ENCODE data around the gene NUBPL. TPM values are rescaled to one million over a fixed set of nuclear protein-coding genes. Genes with fewer than 3 reads are reported as not detected.
"Not testable (repeated sequence)": the region's sequence is repeated elsewhere in the genome, so short reads cannot be mapped to it uniquely, and the experiment has no call there.

Gene NUBPL
- total RNA-seq, 4 donors from 2014 or later: 5.7 to 9.2 (median 7.2) TPM

- no peak overlapping the region for H3K4me3 ChIP-seq (ENCODE audit: low read depth, poor library complexity, severe bottlenecking)
- TF ChIP-seq CTCF (IDR thresholded peaks at IDR 0.05) (no peak), POLR2A (IDR thresholded peaks at IDR 0.05) (no peak)
- 63 to 68% methylated on average over 2 of the region's 2 CpGs for WGBS, 2 donors
- no peak for DNase-seq (ENCODE audit: low spot score in 2 of 2)
- intact Hi-C loops (cut with DNase I; ENCODE audit: low total_unique reads): no loop called here
Observed at GRCh38 chr14:31842899-31843298, 281.7 kb downstream of the NUBPL start.

- no peak overlapping the region for H3K4me3 ChIP-seq (ENCODE audit: low read depth, poor library complexity, severe bottlenecking)
- no peak for TF ChIP-seq POLR2A (IDR thresholded peaks at IDR 0.05)
- TF ChIP-seq CTCF (IDR thresholded peaks at IDR 0.05): no peak
- intact Hi-C loops (cut with DNase I; ENCODE audit: low total_unique reads): no loop called here
- DNase-seq (ENCODE audit: low spot score in 2 of 2): no peak
- WGBS, 2 donors: 93 to 98% methylated on average over 1 of the region's 1 CpG
Observed at GRCh38 chr14:31843361-31844091, 282.3 kb downstream of the NUBPL start.

- no peak for DNase-seq (ENCODE audit: low spot score in 2 of 2)
- intact Hi-C loops (cut with DNase I; ENCODE audit: low total_unique reads): no loop called here
- TF ChIP-seq CTCF (IDR thresholded peaks at IDR 0.05) (no peak), POLR2A (IDR thresholded peaks at IDR 0.05) (no peak)
- no peak overlapping the region for H3K4me3 ChIP-seq (ENCODE audit: low read depth, poor library complexity, severe bottlenecking)
- 88 to 94% methylated on average over 2 of the region's 2 CpGs for WGBS, 2 donors
Observed at GRCh38 chr14:31854508-31855075, 293.4 kb downstream of the NUBPL start.

- no peak for TF ChIP-seq POLR2A (IDR thresholded peaks at IDR 0.05)
- TF ChIP-seq CTCF (IDR thresholded peaks at IDR 0.05): no peak
Observed at GRCh38 chr14:31855262-31855661, 294.1 kb downstream of the NUBPL start.

GRCh38 chr14:31856003-31856402 is 294.8 kb downstream of the NUBPL start:
- intact Hi-C loops (cut with DNase I; ENCODE audit: low total_unique reads); DNase-seq (ENCODE audit: low spot score in 2 of 2); H3K4me3 ChIP-seq (ENCODE audit: low read depth, poor library complexity, severe bottlenecking): not testable (repeated sequence)
- WGBS, 2 donors: 93 to 96% methylated on average over 2 of the region's 2 CpGs

More at GRCh38 chr14:31855262-31855661, 294.1 kb downstream of the NUBPL start:
- no peak overlapping the region for H3K4me3 ChIP-seq (ENCODE audit: low read depth, poor library complexity, severe bottlenecking)
- intact Hi-C loops (cut with DNase I; ENCODE audit: low total_unique reads): no loop called here
- 92 to 93% methylated on average over 1 of the region's 1 CpG for WGBS, 2 donors
- no peak for DNase-seq (ENCODE audit: low spot score in 2 of 2)

GRCh38 chr14:31858868-31859267 is 297.7 kb downstream of the NUBPL start:
- WGBS, 2 donors: 63 to 80% methylated on average over 1 of the region's 1 CpG
- H3K4me3 ChIP-seq (ENCODE audit: low read depth, poor library complexity, severe bottlenecking): no peak overlapping the region
- intact Hi-C loops (cut with DNase I; ENCODE audit: low total_unique reads): no loop called here
- no peak for TF ChIP-seq CTCF (IDR thresholded peaks at IDR 0.05)
- TF ChIP-seq POLR2A (IDR thresholded peaks at IDR 0.05): no peak
- DNase-seq (ENCODE audit: low spot score in 2 of 2): no peak

Measured in lower leg skin (tissue), 4 donors.